ENCODE measurements around the gene MAPRE2. TPM values are rescaled to one million over a fixed set of nuclear protein-coding genes. Genes with fewer than 3 reads are reported as not detected.

The MAPRE2 gene
- total and polyA plus RNA-seq, 2 of the 13 experiments (the other 11 are each of a cell fraction or from before 2014, with no cell fraction given): 34.5 to 67.9 TPM

GRCh38 chr18:35176925-35177324, 135.7 kb downstream of the MAPRE2 start:
- Histone ChIP-seq H3K27ac (ENCODE audit: extremely low read length, insufficient read depth, low read length) (no peak overlapping the region), H2AFZ (ENCODE audit: low read length) (no peak overlapping the region), H3K79me2 (ENCODE audit: insufficient read depth, low read length) (no peaks in the 10 kb centered on the region), H3K36me3 (replicated peaks in 1 of 2; ENCODE audit: control insufficient read depth in 1 of 2, insufficient read depth in 2 of 2, low read length in 2 of 2) (no peaks in the 10 kb centered on the region), H3K27me3 (ENCODE audit: control insufficient read depth in 1 of 2, insufficient read depth in 2 of 2, low read length in 2 of 2) (no peaks in the 10 kb centered on the region; a peak in 1 of 5 replicates), H3K4me2 (ENCODE audit: low read depth, low read length) (no peak overlapping the region), H3K4me3 (replicated peaks in 1 of 3; ENCODE audit: insufficient read depth in 1 of 3, low read depth in 2 of 3, low read length in 3 of 3) (no peak overlapping the region), H4K20me1 (ENCODE audit: insufficient read depth, low read length) (no peaks in the 10 kb centered on the region), H3K9me3 (ENCODE audit: low read length) (peaks cover 5% of the 10 kb centered on the region), H3K4me1 (ENCODE audit: insufficient read depth, low read length) (peaks cover 47% of the 10 kb centered on the region), H3K9ac (ENCODE audit: insufficient read depth, low read depth, low read length) (no peak overlapping the region)
- ChIA-PET POLR2A (no interaction called here), CTCF (ENCODE audit: low intra/inter-chr PET ratio, low total read pairs) (no interaction called here)
- ATAC-seq (no peak), DNase-seq (ENCODE audit: low spot score) (no peak), FAIRE-seq (no peak)
- WGBS (ENCODE audit: low lambda C conversion rate): 40% methylated on average over 3 of the region's 3 CpGs
- BruUV-seq (replicated peaks): no TSS peak
- TF ChIP-seq, protein P1, sequence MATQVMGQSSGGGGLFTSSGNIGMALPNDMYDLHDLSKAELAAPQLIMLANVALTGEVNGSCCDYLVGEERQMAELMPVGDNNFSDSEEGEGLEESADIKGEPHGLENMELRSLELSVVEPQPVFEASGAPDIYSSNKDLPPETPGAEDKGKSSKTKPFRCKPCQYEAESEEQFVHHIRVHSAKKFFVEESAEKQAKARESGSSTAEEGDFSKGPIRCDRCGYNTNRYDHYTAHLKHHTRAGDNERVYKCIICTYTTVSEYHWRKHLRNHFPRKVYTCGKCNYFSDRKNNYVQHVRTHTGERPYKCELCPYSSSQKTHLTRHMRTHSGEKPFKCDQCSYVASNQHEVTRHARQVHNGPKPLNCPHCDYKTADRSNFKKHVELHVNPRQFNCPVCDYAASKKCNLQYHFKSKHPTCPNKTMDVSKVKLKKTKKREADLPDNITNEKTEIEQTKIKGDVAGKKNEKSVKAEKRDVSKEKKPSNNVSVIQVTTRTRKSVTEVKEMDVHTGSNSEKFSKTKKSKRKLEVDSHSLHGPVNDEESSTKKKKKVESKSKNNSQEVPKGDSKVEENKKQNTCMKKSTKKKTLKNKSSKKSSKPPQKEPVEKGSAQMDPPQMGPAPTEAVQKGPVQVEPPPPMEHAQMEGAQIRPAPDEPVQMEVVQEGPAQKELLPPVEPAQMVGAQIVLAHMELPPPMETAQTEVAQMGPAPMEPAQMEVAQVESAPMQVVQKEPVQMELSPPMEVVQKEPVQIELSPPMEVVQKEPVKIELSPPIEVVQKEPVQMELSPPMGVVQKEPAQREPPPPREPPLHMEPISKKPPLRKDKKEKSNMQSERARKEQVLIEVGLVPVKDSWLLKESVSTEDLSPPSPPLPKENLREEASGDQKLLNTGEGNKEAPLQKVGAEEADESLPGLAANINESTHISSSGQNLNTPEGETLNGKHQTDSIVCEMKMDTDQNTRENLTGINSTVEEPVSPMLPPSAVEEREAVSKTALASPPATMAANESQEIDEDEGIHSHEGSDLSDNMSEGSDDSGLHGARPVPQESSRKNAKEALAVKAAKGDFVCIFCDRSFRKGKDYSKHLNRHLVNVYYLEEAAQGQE (IDR thresholded peaks at IDR 0.05; ENCODE audit: borderline replicate concordance in 1 of 2, low read depth in 1 of 2, low read length in 2 of 2): no peak
- TF ChIP-seq STAT6 (CRISPR knock-in tag; IDR thresholded peaks at IDR 0.05; ENCODE audit: borderline replicate concordance) (no peak), SOX6 (IDR thresholded peaks at IDR 0.05) (no peak), SOX6 (CRISPR knock-in tag; IDR thresholded peaks at IDR 0.05) (no peak), ZNF10 (CRISPR knock-in tag; IDR thresholded peaks at IDR 0.05; ENCODE audit: borderline replicate concordance, low read depth) (no peak), FOXO1 (CRISPR knock-in tag; IDR thresholded peaks at IDR 0.05) (no peak), SKI (IDR thresholded peaks at IDR 0.05; ENCODE audit: partially characterized antibody) (no peak), GTF2F1 (IDR thresholded peaks at IDR 0.05; ENCODE audit: low read length) (no peak), ZNF567 (CRISPR knock-in tag; IDR thresholded peaks at IDR 0.05; ENCODE audit: borderline replicate concordance) (no peak), SRY (CRISPR knock-in tag; IDR thresholded peaks at IDR 0.05) (no peak), ZNF773 (CRISPR knock-in tag; IDR thresholded peaks at IDR 0.05; ENCODE audit: borderline replicate concordance) (no peak)
- TF ChIP-seq, protein P2, sequence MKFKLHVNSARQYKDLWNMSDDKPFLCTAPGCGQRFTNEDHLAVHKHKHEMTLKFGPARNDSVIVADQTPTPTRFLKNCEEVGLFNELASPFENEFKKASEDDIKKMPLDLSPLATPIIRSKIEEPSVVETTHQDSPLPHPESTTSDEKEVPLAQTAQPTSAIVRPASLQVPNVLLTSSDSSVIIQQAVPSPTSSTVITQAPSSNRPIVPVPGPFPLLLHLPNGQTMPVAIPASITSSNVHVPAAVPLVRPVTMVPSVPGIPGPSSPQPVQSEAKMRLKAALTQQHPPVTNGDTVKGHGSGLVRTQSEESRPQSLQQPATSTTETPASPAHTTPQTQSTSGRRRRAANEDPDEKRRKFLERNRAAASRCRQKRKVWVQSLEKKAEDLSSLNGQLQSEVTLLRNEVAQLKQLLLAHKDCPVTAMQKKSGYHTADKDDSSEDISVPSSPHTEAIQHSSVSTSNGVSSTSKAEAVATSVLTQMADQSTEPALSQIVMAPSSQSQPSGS (CRISPR knock-in tag; IDR thresholded peaks at IDR 0.05): no peak
- intact Hi-C loops (cut with micrococcal nuclease; ENCODE audit: unreplicated experiment): loop anchor here (5.0 kb wide), 1 partner anchor 415 kb away; no protein-coding TSS in a partner anchor
- in situ Hi-C loops (cut with HindIII; ENCODE audit: extremely low pct_ligation_motif_present, low pct_unique_long_range_greater_than_20kb): no loop called here

Measured in HepG2 (cell line).